GM21529 (cell line): ENCODE results near the gene FOXK2.
"Not testable (repeated sequence)": the region's sequence is repeated elsewhere in the genome, so short reads cannot be mapped to it uniquely, and the experiment has no call there.

ENCODE experiments used
- ATAC-seq: cut with Tn5 transposase; IDR thresholded peaks from one replicate; pipeline ENCODE4 v1.9.1; 2021; ENCODE audit not compliant: unreplicated experiment

The FOXK2 gene

DNA sequence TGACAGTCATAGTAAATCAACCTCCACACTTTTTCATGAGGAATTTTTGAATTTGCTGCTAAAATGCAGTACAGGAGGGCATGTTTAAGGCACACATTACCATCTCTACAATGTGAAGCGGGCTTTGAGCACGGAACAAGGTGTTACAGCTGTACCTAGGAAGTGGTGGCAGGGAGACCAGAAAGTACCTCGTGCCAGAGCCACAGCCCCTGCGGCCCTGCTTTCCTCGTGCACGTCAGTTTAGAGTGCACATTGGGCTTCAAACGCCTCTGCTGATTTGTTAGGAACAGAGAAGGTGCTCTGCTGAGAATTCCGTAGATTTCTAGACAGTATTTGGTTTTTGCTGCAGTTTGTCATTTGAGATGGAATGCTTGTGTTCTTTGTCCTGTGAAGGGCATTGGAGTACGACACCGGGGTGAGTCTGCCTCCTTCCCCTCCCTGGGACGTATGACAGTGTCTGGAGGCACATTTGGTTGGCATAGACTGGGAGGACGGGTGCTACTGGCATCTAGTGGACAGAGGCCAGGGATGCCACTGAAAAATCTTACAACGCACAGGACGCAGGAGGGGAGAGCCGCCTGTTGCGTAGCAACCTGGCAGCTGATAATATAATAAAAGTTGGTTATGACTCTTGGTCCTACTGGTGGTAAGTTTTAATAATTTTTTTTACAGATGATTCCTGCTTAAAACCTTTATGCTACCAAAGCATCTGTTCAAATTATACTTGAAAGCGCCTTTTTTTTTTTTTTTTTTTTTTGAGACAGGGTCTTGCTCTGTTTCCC lies 9.1 kb downstream of the FOXK2 start:
- no peak for ATAC-seq

DNA sequence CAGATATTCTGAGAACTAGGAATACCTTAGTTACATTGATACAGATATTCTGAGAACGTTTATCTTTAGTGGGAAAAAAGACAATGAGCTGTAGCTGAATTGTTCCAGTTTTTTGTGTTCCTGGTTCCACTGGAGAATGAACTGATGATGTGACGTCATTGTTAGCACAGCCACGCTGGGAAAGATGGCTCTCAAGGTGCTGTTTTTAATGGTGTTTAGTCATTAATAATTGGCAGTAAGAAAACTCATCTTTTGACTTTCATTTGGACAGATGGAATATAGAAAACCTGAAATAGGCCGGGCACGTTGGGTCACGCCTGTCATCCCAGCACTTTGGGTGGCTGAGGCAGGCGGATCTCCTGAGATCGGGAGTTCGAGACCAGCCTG lies 10.4 kb downstream of the FOXK2 start:
- ATAC-seq = no peak

DNA sequence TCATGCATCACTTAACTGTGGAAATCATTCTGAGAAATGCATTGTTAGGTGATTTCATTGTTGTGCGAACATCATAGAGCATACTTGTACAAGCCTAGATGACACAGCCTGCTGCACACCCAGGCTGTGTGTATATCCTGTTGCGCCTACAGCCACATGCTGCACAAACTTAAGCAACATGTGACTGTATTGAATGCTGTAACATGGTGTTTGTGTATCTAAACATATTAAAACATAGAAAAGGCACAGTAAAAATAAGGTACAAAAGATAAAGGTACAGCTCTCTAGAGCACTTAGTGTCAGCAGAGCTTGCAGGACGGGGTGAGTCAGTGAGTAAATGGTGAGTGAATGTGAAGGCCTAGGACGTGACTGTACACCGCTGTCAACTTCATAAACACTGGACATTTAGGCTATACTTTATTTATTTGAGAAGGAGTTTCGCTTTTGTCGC lies 11.9 kb downstream of the FOXK2 start:
- no peak for ATAC-seq

DNA sequence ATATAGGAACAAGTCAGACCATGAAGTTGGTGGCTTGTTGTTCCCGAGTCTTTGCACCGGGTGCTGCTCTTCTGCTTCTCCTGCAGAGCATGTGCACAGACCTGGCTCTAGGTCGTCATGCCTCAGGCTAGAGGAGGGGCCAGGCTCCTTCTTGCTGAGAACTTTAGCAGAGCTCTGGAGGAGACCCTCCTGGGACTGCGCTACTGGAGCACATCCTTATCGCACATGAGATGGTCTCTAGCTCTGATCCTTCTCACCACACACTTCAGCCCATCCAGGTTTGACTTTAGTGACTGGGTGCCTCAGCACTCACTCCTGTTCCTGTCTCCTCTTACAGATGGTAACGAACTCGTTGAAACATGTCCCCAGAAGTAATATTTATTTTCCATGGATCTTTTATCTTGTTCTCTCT lies 14.9 kb downstream of the FOXK2 start:
- no peak for ATAC-seq

DNA sequence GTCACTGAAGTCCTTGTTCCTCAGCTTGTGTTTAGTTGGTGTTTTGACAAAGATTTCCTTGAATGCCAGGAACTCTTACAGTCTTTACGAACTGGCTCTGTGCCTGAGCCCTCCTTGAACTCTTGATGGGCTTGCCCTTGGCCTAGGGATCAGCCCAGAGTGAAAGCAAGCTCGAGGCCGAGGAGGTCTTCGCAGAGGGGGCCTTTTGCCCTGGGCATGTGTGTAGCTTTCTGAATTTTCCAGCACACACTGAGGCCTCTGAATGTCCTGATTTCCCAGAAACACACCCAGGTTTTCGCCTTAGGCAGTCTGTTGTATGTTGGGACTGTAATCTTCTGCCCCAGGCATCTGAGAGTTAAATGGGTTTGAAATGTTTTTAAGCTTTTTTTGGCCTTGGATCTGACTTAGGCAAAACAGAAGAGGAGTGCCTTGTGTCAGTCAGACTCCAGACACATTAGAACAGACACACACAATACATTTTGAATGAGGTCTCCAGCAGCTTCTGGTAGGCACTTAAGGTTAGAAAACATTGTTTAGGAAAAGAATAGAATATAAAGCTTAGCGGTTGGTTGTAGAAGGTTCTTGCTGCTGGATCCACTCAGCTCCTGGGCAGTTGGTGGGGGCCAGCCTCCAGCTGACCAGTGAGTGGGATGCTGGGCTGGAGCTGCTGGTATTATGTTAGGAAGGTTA lies 17.1 kb downstream of the FOXK2 start:
- ATAC-seq = no peak

DNA sequence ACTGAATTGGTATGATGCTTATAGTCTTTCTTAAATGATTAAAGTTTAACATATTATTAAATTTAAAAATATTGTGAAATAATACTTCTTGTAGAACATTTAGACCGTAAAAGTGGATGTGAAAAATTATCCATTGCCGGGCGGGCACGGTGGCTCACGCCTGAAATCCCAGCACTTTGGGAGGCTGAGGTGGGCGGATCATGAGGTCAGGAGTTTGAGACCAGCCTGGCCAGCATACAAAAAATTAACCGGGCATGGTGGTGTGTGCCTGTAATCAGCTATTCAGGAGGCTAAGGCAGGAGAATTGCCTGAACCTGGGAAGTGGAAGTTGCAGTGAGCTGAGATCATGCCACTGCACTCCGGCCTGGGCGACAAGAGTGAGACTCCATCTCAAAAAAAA lies 17.7 kb downstream of the FOXK2 start:
- ATAC-seq = not testable (repeated sequence)

DNA sequence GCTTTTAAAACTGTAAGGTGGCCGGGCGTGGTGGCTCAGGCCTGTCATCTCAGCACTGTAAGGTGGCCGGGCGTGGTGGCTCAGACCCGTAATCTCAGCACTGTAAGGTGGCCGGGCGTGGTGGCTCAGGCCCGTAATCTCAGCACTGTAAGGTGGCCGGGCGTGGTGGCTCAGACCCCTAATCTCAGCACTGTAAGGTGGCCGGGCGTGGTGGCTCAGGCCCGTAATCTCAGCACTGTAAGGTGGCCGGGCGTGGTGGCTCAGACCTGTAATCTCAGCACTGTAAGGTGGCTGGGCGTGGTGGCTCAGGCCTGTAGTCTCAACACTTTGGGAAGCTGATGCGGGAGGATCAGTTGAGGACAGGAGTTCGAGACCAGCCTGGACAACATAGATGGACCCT lies 19.5 kb downstream of the FOXK2 start:
- not testable (repeated sequence) for ATAC-seq

DNA sequence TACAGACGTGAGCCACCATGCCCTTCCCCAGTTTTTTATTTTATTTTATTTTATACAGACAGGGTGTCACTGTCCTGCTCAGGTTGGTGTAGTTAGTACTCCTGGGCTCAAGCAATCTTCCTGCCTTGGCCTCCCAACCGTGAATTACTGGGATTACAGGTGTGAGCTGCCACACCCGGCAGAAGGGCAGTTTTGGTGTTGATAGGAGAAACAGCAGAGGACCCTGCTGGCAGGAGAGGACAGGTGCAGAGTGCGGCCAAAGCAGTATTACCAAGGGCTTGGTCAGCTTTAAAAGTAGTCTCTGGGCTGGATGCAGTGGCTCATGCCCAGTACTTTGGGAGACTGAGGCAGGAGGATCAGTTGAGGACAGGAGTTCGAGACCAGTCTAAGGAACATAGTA lies 22.9 kb downstream of the FOXK2 start:
- ATAC-seq = no peak

DNA sequence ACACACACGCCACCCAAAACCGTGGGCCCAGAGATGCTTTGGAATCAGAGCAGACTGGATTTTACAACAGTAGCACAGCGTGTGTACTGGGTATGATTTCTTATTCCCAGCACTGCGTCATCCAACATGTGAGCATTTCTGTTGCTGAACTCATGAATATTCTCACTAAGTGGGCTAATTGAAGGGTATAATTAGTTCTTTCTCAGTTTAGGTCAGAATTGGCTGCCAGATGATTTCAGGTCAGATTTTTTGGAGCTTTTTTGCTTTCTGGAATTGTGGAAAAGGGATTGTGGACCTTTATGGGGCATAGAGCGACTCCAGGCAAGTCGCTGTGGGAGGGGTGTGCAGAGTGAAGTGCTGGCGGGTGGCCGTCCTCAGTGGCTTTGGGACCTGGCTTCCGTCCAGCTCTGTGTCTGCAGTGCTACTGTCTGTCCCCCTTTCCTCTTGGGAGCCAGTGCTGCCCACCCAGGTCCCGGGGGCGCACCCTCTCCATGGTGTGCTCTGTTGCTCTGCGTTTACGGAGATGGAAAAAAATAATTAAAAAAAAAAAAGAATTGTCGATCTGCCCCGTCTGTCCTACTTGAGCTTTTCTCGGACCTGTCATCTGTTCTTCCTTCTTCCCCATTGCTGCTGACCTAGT lies 25.0 kb downstream of the FOXK2 start:
- no peak for ATAC-seq

DNA sequence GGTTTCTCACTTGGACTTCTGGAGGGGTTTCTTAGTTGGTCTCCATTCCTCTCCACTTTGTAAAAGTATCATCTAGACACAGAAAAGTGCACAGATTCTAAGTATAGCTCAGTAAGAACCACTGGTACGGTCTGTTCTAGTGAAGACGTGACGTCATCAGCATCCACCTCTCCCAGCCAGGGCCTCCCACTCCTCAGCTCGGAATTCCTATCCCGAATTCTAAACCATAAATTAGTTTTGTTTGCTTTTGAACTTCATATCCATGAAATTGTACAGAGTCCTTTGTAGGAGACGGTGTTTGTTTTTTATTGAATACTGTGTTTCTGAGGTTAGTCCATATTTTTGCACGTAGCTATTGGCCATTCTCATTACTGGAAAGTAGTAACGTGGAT lies 25.5 kb downstream of the FOXK2 start:
- no peak for ATAC-seq

DNA sequence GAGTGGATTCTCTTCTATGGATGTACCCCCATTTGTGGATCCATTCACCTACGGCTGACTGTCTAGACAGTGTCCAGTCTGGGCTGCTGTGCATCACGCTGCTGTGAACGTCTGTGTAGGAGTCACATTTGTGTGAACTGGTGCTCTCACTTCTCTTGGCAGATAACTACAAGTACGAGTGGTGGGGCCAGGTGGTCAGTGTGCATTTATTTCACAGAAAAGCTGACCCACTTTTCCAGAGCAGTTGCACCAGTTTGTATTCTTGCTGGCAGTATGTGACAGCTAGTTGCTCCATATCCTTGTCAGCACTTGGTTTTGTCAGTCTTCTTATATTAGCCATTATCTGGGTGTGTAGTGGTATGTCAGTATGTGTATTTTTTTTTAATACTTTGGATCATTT lies 28.4 kb downstream of the FOXK2 start:
- ATAC-seq = no peak

DNA sequence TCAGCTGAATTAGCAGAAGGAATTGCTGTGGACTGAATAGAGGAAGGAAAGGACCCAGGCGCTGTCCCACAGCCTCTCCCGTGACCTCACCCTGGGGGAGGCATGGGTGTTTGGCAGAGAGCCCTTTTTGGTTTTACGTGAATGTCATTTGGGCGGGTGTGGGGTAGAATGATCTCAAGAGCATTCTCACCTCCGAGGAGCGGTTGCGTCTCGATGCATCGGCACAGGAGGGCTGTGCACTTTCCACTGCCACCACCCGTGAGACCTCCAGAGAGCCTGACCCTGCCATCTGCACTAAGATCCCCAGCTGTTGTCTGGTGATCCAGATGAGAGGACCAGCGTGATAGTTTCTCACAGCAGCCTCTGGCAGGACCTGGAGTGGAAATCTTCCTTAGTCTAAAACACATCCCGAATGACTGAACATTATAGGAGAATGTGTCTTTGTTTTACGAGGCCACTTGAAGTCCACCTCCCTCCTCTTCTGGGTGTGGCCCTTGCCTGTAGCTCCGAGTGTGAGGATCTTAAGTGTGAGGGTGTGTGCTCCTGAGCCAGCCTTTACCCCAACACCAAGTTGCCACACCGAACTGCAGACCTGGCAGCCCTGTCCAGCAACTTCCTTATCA lies 29.3 kb downstream of the FOXK2 start:
- ATAC-seq = no peak

DNA sequence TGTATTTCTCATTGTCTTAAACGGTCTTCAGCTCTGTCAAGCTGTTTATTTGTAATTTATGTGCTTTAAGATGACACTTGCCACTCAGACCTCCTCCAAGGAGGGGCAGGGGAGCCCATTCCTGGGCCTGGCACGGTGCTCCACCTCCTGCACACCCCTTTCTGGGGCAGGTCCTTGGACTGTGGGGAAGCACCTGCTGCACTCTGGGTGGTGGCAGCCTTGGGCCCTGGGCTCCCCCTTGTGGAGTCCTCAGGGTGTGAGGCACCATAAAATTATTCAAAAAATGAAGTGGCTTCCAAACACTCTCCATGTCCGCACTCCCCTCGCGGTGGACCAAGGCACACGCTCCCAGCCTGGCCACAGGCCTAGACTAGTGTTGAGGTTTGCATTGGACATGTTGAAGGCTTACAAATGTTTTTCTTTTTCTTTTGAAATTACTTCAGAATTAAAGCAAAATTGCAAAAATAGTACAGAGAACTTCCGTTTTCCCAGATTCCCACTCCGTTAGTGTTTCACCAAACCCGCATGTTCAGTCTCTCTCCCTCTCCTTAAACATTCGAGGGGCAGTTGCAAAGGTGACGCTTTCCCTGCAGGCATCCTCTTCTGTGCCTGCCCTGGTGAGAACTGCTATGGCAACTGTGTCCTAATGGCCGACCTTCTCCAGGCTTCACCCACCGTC lies 32.4 kb downstream of the FOXK2 start:
- ATAC-seq = peak; percentile 84

DNA sequence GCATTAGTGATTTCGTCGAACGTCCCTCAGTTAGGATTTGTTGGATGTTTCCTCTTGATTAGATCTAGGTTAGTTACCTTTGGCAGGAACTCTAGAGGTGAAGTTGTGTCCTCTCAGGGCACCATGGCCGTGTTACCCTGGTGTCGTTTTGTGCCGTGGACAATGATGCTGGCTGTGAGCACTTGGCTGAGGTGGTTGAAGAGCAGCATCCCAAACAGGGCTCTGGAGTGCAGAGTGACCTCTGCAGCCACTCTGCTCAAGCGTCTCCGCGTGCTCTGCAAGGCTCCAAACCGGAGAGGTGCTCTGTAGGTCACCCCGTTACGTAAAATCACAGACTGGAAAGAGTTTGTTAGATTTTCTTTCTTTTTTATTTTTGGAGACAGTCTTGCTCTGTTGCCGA lies 33.0 kb downstream of the FOXK2 start:
- ATAC-seq = no peak

DNA sequence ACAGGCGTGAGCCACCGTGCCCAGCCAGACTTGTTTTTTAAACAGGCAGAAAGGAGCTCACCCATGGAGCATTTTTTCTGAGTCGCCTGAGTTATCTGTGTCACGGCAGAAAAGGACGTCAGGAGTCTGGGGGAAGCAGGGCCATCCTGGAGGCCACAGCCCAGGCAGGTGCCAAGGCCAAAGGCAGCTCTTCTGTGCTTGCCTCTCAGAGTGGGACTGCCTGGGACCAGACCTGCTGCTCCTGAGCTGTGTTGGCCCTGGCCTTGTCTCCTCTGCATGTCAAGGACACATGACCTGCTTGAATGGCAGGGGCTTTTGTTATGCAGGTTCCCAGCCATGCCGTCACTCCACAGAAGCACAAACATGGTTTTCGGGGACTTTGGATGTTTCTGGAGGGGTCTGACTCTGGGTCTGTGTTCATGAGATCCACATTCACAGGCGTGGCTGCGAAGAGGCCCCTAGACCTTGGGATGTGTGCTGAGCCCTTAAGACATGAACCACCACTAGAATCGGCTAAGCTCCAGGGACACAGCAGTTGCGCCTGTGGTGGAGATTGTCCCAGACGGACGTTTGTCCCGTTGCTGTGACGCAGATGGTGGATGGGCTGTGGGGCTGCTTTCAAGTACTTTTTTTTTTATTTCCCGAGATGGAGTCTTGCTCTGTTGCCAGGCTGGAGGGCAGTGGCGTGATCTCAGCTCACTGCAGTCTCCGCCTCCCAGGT lies 33.8 kb downstream of the FOXK2 start:
- ATAC-seq = no peak

DNA sequence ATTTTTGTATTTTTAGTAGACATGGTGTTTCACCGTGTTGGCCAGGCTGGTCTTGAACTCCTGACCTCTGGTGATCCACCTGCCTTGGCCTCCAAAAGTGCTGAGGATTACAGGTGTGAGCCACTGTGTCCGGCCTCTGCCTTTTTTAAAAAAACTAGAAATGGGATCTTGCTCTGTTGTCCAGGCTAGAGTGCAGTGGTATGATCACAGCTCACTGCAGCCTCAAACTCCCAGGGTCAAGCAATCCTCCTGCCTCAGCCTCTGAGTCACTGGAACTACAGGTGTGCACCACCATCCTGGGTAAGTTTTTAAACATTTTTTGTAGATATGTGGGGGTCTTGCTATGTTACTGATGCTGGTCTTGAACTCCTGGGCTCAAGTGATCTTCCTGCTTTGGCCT lies 38.0 kb downstream of the FOXK2 start:
- ATAC-seq = not testable (repeated sequence)

DNA sequence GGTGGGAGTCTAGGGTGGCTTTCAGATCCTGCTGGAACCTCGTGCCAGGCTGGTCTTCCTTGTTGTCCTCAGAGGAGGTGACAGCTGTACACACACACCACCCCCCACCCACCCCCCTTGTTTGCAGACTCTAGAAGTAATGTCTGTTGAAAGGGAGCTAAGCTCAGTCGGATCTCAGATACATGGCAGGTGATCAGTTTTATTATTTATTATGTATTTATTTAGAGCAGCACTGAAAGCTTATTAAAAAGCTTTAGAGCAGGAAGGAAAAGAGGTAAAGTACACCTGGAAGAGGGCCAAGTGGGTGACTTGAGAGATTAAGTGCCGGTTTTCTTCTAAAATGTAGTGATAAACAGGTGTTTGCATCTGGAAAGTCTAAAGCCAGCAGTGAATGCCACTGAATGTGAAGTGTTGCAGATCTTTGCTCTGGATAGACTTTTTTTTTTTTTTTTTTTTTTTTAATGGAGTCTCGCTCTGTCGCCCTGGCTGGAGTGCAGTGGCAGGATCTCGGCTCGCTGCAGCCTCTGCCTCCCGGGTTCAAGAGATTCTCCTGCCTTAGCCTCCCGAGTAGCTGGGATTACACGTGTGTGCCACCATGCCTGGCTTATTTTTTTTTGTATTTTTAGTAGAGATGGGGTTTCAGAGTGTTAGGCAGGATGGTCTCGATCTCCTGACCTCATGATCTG lies 40.2 kb downstream of the FOXK2 start:
- ATAC-seq = no peak

DNA sequence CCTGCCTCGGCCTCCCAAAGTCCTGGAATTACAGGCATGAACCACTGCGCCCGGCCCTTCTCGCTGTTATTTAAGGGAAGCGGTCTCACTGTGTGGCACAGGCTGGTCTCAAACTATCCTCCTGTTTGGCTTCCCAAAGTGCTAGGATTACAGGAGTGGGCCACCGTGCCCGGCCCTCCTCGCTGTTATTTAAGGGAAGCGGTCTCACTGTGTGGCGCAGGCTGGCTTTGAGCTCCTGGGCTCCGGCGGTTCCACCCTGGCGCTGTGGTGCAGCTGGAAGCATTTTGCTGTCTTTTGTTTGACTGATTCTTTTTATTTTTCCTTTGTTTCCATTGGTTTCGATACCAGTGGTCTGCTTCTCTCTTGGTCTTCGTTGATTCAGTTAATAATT lies 40.7 kb downstream of the FOXK2 start:
- ATAC-seq = no peak

DNA sequence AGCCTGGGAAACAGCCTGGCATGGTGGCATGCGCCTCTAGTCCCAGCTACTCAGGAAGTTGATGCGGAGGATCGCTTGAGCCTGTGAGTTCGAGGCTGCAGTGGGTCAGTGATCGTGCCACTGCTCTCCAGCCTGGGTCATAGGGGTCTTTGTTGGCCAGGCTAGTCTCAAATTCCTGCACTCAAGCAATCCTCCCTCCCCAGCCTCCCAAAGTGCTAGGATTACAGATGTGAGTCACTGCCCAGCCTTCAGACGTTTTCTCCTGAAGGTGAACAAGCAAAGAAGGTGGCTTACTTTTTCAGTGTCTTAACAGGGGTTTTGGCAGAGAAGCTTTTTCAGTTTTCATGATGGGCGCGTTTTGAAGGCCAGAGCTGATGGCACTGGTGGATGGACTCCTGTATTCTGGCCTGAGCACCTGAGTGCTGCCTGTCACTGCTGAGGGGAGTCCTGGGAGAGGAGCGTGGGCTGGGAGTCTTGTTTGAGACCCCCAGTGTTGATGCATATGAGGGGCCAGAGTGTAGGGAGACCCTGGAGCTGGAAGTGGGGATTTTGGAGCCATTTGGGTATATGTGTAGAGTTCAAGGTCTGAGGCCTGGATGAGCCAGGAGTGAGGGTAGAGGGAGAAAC lies 41.4 kb downstream of the FOXK2 start:
- no peak for ATAC-seq
